Measurements from ENCODE around the gene CBY3.
"Not testable (repeated sequence)": the region's sequence is repeated elsewhere in the genome, so short reads cannot be mapped to it uniquely, and the experiment has no call there.

The CBY3 gene

DNA sequence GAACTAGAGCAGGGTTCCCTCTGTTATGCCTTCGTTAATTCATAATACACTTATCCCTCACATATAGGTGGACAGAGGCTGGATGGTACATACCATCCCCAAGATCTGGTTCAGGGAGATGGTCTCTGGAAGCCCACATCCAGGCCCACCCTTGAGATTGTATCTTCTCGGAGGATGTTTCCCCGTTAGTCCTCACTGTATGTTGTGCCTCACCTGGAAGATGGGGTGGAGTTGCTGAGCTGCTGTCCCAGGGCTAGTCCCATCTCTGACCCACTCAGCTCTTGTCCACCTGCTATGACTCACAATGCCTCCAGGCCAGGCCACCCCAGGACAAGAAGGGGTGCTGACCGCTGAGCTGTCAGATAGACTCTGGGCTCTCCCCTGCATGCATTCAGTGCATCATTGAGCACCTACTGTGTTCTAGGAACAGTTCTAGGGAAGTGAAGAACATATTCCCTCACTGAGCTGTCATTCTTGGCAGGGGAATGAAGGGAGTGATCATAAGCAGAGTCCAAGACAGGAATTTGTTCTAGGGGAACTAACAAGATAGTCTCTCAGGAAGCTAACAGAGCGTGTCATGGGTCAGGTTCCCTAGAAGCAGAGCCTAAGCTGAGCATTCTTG lies at the start of gene CBY3:
CBY3 (minus strand) TSS at position 255 of the 622 bp plus-strand sequence; CDS start at position 139, 116 bp downstream.
- DNase-seq (ENCODE audit: low spot score) = peak; percentile 88

DNA sequence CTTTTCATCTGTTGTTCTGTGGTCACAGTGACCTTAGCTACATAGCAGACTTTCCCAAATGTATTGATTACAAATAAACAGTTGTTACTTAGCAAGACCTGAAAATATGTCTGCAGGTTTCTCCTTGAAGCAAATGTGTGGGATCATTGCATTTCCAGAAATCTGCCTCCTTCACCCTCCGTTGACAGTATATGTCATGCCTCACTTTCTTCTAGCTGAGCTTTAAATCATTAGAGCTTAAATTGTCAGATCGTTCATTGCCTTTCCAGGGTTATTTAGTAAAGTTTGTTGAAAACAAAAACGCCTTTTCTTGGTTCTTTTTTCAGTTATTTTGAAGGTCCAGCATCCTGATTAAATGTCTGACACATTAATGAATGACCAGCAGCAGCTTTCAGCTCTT lies 49.5 kb upstream of the CBY3 start:
- DNase-seq (ENCODE audit: low spot score) = no peak

DNA sequence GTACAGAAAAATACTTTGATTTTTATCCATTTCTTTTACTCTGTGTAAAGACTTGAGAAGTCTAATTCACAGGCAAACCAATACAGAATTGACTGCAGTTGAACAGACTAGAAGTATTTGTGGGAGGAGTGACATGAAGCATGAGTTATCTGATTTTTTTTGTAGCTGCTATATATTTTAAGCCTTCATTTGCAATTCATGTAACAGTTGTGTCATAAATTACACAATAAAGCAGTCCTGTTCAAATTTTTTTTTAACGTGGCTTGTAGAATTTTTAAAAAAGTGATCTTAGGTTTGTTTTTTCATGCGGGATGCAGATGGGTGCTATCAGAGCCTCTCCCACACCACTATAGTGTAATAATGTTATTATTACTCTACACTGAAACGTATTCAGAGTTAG lies 48.9 kb upstream of the CBY3 start:
- DNase-seq (ENCODE audit: low spot score) = no peak

DNA sequence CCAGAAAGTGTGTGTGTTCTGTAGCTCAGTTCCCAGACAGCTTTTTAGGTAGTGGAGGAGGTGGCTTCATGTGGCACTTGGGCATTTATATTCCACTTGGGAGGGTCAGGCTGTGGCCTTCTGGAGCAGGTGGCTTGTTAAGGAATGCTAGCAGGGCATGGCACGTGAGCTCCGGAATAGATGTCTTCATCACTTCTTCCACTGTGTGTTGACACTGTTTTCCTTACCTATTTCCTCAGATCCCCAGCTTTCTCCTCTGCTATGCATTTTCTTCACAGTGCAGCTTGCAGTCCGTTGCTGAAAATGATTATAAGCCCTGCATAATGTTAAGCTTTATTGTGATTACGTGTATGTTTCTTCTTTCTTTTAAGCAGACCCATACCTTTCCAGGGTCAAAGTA lies 48.5 kb upstream of the CBY3 start:
- DNase-seq (ENCODE audit: low spot score) = no peak

DNA sequence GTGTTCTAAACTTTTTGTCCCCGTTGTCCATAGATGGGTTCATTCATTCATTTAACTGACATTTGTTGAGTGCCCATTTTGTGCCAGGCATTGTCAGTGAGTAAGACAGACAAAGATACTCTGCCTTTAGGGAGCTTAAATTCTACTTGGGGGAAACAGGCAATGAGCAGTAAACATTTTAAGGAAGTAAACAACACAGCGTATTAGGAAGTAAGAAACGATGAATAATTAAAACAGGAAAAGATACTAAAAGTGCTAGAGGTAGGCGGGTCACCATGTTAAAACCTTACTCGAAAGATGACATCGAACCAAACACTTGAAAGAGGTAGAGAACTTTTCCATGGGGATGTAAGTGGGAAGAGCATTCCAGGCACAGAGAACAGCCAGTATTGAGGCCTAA lies 46.3 kb upstream of the CBY3 start:
- no peak for DNase-seq (ENCODE audit: low spot score)

DNA sequence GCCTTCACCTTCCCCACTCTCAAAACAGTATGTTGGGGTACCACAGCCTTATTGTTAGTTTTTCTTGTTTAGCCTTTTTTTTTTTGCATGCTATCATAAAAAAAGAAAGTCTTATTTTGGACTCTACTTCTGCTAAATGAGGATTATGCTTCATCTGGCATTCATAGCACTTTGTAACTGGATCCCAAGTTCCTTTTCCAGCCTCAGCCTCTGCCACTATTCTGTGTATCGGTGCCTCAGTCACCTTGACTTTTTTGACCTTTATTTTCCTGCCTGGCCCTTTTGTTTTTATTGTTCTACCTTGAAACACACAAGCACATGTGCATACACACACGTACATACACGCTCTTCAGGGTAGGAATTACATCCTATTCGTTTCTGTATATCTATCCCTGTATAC lies 43.3 kb upstream of the CBY3 start:
- DNase-seq (ENCODE audit: low spot score) = no peak

DNA sequence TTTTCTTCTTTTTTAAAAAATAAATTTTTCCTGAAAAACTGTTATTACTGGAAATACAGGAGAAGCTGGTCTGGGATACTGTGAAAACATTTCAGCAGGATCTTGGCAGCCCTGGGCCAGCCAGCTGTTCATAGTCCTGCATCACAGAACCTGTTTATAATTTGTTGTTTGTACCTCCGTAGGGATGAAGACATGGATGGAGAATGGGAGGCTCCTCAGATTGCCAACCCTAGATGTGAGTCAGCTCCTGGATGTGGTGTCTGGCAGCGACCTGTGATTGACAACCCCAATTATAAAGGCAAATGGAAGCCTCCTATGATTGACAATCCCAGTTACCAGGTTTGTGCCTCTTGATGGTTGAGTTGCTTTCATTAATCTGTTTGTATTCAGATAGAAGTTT lies 39.4 kb upstream of the CBY3 start:
- DNase-seq (ENCODE audit: low spot score) = no peak

DNA sequence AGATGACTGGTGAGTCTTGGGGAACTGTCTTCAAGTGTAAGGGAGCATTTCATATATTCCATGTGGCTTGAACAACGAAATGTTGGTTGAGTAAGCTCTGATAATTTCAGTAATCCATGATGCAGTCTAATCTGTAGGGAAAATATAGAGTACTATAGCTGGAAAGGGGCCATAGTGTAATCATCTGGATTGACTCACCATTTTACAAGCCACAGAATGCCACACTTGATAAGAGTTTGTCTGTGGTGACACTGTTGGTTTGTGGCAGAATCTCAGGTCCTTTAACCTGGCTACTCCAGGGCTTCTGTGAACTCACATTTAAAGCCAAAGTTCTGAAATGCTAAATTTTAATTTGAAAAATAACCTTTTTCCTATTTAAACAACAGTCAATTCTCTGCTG lies 35.5 kb upstream of the CBY3 start:
- DNase-seq (ENCODE audit: low spot score) = no peak

DNA sequence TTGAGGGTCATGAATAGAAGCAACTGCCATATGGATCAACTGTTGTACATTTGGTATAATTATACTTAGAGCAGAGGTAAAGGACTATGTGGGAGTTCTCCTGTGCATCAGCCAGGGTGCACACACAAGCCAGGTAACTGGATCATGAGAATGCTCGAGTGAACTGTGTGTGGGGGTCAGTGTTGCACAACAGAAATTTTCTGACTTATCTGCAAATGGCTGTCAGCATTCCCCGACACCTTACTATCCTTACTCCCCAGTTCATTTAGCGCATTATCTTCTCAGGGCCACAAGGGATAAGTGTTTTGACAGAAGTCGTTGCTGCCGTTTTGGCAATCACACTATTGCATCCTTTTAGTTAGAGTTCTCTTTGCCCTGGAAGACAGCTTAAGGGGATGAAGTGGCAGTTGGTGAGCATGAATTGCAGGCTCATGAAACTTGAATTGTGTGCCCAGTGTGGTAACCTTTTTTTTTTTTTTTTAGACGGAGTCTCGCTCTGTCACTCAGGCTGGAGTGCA lies 19.6 kb upstream of the CBY3 start:
- DNase-seq (ENCODE audit: low spot score) = peak; percentile 35

DNA sequence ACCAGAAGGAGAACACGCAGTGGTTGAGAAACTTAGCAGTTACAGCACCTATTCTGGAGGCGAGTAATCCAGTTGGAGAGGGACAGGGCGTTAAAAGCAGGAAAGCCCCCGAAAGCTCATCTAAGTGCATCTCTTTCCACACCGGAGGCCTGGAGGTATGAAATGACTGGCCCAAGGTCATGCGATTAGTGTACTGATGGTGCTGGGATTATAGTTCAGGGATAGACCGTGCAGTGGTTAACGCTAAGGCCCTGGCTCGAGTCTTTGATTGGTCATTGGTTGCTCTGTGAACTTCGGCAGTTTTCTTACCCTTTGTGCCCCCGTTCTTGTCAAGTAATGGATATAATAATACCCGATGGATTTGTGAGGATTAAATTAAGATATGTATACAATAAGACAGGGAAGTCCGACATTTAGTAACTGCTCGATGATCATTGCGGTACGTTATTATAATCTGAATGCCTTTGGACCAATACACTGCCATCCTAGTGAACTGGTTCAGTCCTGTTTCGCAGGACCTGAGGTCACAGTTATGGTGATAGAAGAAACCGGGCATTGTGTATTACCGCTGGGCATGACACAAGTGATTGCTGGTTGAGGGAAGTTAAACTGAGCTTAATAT lies 18.9 kb upstream of the CBY3 start:
- peak; percentile 48 for DNase-seq (ENCODE audit: low spot score)

DNA sequence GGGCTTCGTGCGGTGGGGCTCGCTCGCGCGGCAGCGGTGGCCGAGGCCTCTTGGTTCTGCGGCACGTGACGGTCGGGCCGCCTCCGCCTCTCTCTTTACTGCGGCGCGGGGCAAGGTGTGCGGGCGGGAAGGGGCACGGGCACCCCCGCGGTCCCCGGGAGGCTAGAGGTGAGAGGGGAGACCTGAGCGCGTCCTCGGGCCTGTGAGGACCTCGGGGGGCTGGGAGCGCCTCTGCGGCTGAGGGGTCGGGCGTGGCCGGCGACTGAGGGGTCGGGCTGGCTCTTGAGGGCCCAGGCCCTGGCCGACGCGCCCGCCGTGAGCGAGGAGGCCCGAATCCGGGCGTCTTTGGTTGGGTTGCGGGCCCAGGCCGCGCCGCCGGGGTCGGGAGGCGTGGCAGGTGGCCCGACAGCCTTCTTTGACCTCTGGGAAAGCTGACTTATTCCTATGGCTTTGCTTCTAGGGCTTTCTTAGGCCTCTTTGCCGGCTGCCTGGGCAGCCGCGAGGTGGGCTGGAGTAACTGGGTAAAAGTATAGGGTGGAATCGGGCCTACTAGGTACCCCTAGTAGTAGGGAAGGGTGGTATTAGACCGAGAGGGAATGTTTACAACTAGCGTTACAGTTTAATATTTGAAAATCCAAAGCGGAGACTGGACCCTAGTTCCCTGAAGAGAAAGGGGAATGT lies 18.2 kb upstream of the CBY3 start, which contains the start of gene CANX:
CANX (plus strand) TSS at position 33 of the 681 bp plus-strand sequence. CDS start 6,715 bp downstream, outside the sequence.
- DNase-seq (ENCODE audit: low spot score) = peak; percentile 37

DNA sequence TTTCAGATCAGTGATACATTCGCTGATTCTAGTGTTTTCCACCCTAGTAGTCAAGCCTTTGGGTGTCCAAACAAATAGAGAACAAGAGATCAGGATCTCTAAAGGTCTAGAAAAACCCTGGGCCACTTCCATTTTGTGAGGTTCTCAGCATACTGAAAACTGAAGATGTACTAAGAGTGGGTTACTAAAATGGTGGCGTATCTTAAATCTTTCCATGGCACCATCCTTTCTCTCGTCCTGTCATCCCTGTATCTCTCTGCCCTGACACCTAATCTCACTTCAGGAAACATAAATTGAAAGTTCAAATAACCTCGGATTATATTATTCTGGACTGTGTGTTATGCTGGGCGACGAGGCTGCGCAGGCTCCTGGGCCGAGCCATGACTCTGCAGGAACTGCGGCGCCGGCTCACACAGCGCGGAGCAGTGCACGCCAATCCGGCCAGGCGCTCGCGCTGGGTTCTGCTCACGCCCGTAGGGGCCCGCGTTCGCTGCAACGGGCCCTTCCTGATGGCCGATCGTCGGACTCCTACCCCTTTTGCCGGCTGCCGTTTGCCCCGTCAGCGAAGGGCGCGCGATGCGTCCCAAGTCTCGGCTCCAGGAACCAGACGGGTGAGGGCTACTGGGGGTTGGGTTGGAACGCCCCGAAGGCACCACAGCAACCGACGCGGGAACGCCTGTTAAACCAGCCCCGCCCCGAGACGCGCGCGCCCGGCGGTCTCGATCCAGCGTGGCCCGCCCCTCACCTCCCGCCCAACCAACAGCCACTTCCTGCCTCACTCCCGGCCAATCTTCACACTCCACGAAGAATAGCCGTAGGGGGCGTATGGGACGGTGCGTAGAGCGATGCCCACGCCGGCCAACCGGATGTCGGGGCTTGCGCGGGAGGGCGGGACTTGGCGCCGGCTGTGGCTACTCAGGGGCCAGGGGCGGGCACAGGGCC lies 17.4 kb upstream of the CBY3 start:
- peak; percentile 100 for DNase-seq (ENCODE audit: low spot score)

DNA sequence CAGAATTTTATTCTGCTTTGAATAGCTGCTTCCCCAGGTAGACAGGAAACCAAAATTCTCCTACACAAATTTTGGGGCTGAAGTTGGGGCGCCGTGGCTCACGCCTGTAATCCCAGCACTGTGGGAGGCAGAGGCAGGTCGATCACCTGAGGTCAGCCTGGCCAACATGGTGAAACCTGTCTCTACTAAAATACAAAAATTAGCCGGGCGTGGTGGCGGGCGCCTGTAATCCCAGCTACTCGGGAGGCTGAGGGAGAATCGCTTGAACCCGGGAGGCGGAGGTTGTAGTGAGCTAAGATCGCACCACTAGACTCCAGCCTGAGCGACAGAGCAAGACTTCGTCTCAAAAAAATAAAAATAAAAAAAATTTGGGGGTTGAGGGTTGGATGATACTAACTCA lies 16.7 kb upstream of the CBY3 start:
- not testable (repeated sequence) for DNase-seq (ENCODE audit: low spot score)

DNA sequence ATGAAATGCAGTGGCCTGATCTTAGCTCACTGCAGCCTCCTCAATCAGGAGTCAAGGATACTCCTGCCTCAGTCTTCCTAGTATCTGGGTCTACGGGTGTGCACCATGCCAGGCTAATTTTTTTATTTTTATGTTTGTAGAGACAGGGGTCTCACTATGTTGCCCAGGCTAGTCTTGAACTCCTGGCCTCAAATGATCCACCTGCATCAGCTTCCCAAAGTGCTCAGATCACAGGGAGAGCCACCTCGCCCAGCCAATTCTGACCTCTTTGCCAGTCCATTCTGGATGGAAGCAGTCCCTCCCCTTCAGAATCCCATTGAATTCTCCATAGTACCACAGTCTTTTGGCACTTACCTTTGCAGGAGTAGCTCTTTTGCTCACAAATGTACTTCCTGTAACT lies 16.3 kb upstream of the CBY3 start:
- no peak for DNase-seq (ENCODE audit: low spot score)

DNA sequence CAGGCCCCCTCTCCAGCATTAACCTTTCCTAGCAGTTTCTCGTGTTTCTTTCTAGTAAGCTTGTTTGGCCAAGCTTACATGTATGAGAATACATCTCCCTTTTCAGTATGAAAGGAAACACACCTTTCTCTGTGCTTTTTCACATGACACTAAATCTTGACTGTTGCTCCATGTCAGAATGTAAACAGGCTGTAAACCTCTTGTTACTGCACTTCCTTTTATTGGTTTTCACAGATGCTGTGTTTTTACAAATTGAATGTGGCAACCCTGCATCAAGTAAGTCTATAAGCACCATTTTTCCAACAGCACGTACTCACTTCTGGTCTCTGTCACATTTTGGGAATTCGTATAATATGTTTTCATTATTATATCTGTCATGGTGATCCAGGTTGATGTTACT lies 15.8 kb upstream of the CBY3 start:
- DNase-seq (ENCODE audit: low spot score) = no peak

DNA sequence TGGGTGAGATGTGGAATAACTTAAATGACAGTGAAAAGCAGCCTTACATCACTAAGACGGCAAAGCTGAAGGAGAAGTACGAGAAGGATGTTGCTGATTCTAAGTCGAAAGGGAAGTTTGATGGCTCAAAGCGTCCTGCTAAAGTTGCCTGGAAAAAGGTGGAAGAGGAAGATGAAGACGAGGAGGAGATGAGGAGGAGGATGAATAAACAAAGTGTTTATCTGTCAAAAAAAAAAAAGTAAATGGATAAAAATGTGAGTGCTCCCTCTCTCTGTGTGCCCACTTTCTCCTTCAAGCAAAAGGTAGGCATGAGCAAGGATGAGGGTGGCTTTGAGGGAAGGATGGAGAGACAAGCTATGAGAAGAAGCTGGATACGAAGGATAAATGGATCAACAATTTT lies 13.7 kb upstream of the CBY3 start:
- no peak for DNase-seq (ENCODE audit: low spot score)

DNA sequence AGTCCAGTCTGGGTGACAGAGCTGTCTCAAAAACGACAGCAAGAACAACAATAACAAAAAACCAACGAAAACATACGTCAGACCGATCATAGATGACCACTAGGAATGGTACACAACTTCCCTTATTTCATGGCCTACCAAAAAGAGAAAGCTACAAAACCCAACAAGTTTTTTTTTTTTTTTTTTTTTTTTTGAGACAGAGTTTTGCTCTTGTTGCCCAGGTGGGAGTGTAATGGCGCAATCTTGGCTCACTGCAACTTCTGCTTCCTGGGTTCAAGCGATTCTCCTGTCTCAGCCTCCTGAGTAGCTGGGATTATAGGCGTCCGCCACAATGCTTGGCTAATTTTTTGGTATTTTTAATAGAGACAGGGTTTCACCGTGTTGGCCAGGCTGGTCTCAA lies 8.4 kb upstream of the CBY3 start:
- not testable (repeated sequence) for DNase-seq (ENCODE audit: low spot score)

DNA sequence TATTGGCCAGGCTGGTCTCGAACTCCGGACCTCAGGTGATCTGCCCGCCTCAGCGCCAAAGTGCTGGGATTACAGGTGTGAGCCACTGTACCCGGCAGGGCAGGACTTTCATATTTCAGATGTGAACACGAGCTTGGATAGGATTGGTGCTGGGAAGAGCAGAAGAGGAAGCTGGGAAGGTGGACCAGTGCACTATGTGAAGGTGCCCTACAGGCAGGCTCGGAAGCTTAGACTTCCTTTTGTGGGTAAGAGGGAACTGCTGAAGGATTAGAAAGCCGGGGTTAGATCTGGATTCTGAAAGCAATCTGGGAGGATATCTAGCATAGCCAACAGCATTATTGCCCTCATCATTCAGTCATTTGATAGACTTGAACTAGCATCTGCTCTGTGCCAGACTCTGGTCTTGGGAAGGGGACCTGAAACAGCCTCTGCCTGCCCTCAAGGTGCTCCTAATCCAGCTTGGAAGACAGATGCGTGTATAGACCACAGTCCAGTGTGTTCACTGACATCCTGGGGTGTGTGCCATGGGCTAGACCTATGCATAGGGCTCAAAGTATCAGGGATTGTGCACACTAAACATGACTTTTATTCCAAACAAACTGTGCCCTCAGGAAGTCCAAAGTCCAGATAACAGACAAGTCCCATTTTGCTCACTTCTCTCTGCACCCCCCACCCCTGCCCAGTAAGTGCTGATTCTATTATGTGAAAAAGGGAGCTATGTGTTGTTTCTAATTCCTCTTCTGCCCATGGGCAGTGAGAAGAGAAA lies 637 bp downstream of the CBY3 start:
- DNase-seq (ENCODE audit: low spot score) = no peak

DNA sequence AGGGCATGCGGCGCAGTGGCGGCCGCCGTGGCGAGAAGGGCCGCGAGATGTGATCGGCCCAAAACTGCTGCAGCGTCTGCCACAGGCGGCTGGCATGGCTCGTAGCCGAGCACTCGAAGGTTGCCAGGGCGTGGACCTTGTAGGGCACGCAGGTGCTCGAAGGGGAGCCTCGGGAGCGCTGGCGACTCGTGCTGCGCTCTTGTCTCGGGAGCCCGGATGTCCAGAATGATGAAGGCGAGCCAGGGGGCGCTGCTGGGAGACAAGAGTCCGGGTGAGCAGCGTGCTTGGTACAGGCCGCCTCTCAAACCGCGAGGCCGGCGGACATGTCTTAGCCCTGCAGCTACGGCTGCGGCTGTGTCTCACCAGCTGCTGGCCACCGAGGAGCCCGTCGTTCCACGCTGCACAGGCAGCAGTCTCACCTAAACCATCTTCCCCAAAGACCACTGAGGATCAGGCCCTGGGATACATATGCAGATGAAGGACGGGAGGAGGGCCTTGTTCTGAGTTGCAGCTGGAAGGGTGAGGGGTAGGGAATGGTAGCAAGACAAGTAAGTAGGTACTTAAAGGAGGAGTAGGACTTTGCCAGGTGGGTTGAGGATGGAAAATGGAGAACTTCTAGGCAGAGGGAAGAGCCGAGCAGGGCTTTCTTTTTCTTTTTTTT lies 1.7 kb downstream of the CBY3 start:
- peak; percentile 61 for DNase-seq (ENCODE audit: low spot score)

DNA sequence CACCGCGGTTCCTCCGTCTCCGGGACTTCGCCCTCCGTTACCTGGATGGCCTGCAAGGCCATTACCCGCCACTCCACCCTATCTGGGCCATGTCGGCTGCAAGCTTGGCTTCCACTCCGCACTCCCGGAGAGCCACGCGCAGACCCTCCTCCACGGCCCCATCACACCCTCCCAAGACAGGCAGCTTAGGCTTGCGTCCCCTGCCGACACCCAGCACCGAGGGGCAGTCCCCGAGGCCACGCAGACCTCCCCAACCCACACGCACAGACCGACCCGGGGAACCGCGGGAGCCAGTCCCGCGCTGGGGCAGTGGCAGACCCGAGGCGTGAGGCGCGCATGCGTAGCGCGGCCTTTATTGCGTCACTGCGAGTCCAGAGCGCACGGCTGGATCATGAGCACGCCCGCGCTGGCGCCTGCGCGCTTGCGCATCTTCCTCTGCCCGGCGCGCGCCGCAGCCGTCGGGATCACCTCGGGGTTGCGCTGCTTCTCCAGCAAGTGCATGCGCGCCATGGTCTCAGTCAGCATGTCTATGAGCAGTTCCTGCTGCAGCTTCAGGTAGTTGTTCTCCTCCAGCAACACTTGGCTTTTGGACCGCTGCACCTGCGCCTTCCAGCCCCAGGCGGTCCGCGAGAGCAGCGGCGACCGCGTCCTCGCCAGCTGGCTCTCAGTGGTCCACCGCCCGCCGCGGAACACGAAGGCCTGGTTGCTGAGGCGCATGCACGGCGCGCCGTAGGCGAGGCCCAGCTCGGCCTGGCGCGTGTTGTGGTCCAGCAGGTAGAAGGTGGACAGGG lies 2.4 kb downstream of the CBY3 start:
- peak; percentile 95 for DNase-seq (ENCODE audit: low spot score)
